CD4-positive, alpha-beta T cell (primary cell): ENCODE data around the gene IFNGR1. TPM values are rescaled to one million over a fixed set of nuclear protein-coding genes. Genes with fewer than 3 reads are reported as not detected.
"Not testable (repeated sequence)": the region's sequence is repeated elsewhere in the genome, so short reads cannot be mapped to it uniquely, and the experiment has no call there.

Source experiments
- ATAC-seq: fragments of 200-7000 bp; cut with Tn5 transposase; one replicate; pipeline ENCODE4 v1.10.0; 2022; ENCODE audit warnings: mild to moderate bottlenecking; ENCODE audit not compliant: poor library complexity
- CTCF ChIA-PET: fragments of 350-600 bp; sonication (Branson Sonifier 250); formaldehyde crosslinking; loops from one replicate; lab custom pipeline; 2021; ENCODE audit warnings: antibody characterized with exemption, inconsistent platforms; lab: Charles Lee
- POLR2A ChIA-PET: fragments of 350-600 bp; sonication (Branson Sonifier 250); formaldehyde crosslinking; loops from one replicate; lab custom pipeline; 2021; ENCODE audit warnings: antibody characterized with exemption, inconsistent platforms; lab: Charles Lee
- DNase-seq, 14 experiments: peaks; one replicate each; pipeline ENCODE4 v3.0.0-alpha.2; 2013 to 2020; ENCODE audit warnings: mixed read lengths in 2 of 14
- H3K27ac ChIP-seq, 2 donors: one replicate each; pipeline versions ENCODE4 v1.5.1 to v1.7.0; 2013; ENCODE audit warnings: low read length in 2 of 2, low read depth in 1 of 2, mild to moderate bottlenecking in 1 of 2
- H3K27me3 ChIP-seq, 2 experiments: 1 replicate in 1 of 2; 2 replicates in 1 of 2; pipeline versions ENCODE4 v1.6.1 to v1.7.0; 2013; ENCODE audit warnings: low read length in 2 of 2, control low read depth in 1 of 2, mild to moderate bottlenecking in 1 of 2, moderate library complexity in 1 of 2; ENCODE audit not compliant: insufficient read depth in 2 of 2, control insufficient read depth in 1 of 2
- H3K36me3 ChIP-seq: one replicate; pipeline ENCODE4 v1.6.1; 2013; ENCODE audit warnings: low read length, control low read depth; ENCODE audit not compliant: insufficient read depth
- H3K4me1 ChIP-seq: one replicate; pipeline ENCODE4 v1.6.1; 2013; ENCODE audit warnings: low read length, control low read depth; ENCODE audit not compliant: insufficient read depth
- H3K4me3 ChIP-seq: one replicate; pipeline ENCODE4 v1.5.1; 2013; ENCODE audit warnings: mild to moderate bottlenecking, low read length, moderate library complexity
- H3K9me3 ChIP-seq, 2 experiments: 1 replicate in 1 of 2; 2 replicates in 1 of 2; pipeline versions ENCODE4 v1.6.1 to v1.7.0; 2013; ENCODE audit warnings: low read length in 2 of 2, mild to moderate bottlenecking in 2 of 2, control low read depth in 1 of 2, moderate library complexity in 1 of 2; ENCODE audit not compliant: control insufficient read depth in 1 of 2, insufficient read depth in 1 of 2
- H3K27ac Mint-ChIP-seq: one replicate; pipeline ENCODE4 v1.8.0; 2020; ENCODE audit warnings: mixed read lengths
- H3K27me3 Mint-ChIP-seq: one replicate; pipeline ENCODE4 v1.8.0; 2021; ENCODE audit warnings: mixed read lengths
- H3K36me3 Mint-ChIP-seq: one replicate; pipeline ENCODE4 v1.8.0; 2021; ENCODE audit warnings: low read depth, mixed read lengths
- H3K4me1 Mint-ChIP-seq: one replicate; pipeline ENCODE4 v1.8.0; 2021; ENCODE audit warnings: low read depth, mixed read lengths
- H3K4me3 Mint-ChIP-seq: one replicate; pipeline ENCODE4 v1.8.0; 2020; ENCODE audit warnings: mild to moderate bottlenecking, mixed read lengths
- H3K9me3 Mint-ChIP-seq: one replicate; pipeline ENCODE4 v1.8.0; 2020; ENCODE audit warnings: mixed read lengths
- CTCF ChIP-seq: fragments of 200-600 bp; IDR thresholded peaks from one replicate; pipeline ENCODE4 v1.8.0; 2022; ENCODE audit warnings: antibody characterized with exemption, mild to moderate bottlenecking
- intact Hi-C, 2 experiments: fragments of 100-400 bp; cut with DNase I in 1 of 2; cut with micrococcal nuclease in 1 of 2; formaldehyde crosslinking; loops; one replicate each; pipeline versions ENCODE4 v1.15.1 to v1.9.0; 2023 to 2025; cut with DNase I, micrococcal nuclease
- total RNA-seq, 174 experiments: library from RNA in 2 of 174; stranded (reverse) in 2 of 174; gene quantifications; one replicate each; pipeline ENCODE4 v1.2.3 and lab custom pipeline; 2021 to 2026

IFNGR1 gene
- total RNA-seq, 2 experiments from 2014 or later, result 81.7 to 84.3 TPM

- no peaks in the 10 kb centered on the region for H3K27me3 ChIP-seq
- DNase-seq, result peak in 3 of 14 experiments; percentile 31 to 48 (median 43)
- ATAC-seq, result no peak
- TF ChIP-seq CTCF, result no peak
- ChIA-PET CTCF (interaction anchor here (0.8 kb wide), 1 partner anchor 97 kb away, joined by 4 read pairs; no protein-coding TSS in a partner anchor), POLR2A (interaction anchor here (0.5 to 1.3 kb wide), 4 partner anchors 14 to 396 kb away, joined by 3 to 8 read pairs (median 3); partner anchors contain the start of gene PEX7)
- peak overlapping the region; percentile 93 for H3K27ac Mint-ChIP-seq
- H3K36me3 Mint-ChIP-seq, result peaks cover 5% of the 10 kb centered on the region
- H3K4me3 Mint-ChIP-seq, result peak overlapping the region; percentile 95
- H3K4me3 ChIP-seq, result peak overlapping the region; percentile 65
- no peaks in the 10 kb centered on the region for H3K9me3 ChIP-seq
- H3K27ac ChIP-seq, result peak overlapping the region; percentile 90 to 91
- no peaks in the 10 kb centered on the region for H3K27me3 Mint-ChIP-seq
- peaks cover 45% of the 10 kb centered on the region for H3K4me1 ChIP-seq
- intact Hi-C loops, result loop anchor here (2.0 to 10.0 kb wide), 3 partner anchors 15 to 1557 kb away; partner anchors contain the start of genes CCDC28A (in 1 of the 2) and PEX7 (in 1 of the 2)
- no peaks in the 10 kb centered on the region for H3K36me3 ChIP-seq
- H3K4me1 Mint-ChIP-seq, result peaks cover 65% of the 10 kb centered on the region
- no peaks in the 10 kb centered on the region for H3K9me3 Mint-ChIP-seq
Measured at GRCh38 chr6:137217801-137218472, 1.2 kb downstream of the IFNGR1 start.

- CTCF ChIA-PET, result no interaction called here
- Histone ChIP-seq H3K4me1 (peaks cover 39% of the 10 kb centered on the region), H3K27ac (no peak overlapping the region), H3K36me3 (no peaks in the 10 kb centered on the region), H3K27me3 (no peaks in the 10 kb centered on the region), H3K4me3 (peak overlapping the region; percentile 65), H3K9me3 (no peaks in the 10 kb centered on the region)
- POLR2A ChIA-PET, result interaction anchor here (1.1 to 1.3 kb wide), 2 partner anchors 15 to 98 kb away, joined by 3 to 8 read pairs; no protein-coding TSS in a partner anchor
- Mint-ChIP-seq H3K27me3 (no peaks in the 10 kb centered on the region), H3K27ac (peak overlapping the region; percentile 93), H3K4me1 (peaks cover 64% of the 10 kb centered on the region), H3K36me3 (peaks cover 5% of the 10 kb centered on the region), H3K9me3 (no peaks in the 10 kb centered on the region), H3K4me3 (peak overlapping the region; percentile 95)
- DNase-seq, result no peak
- intact Hi-C loops, result loop anchor here in 1 of 2 experiments (5.0 to 10.0 kb wide), 2 partner anchors 395 to 1558 kb away; partner anchors contain the start of genes CCDC28A and PEX7
- no peak for TF ChIP-seq CTCF
- no peak for ATAC-seq
Measured at GRCh38 chr6:137216875-137217553, 2.2 kb downstream of the IFNGR1 start.

GRCh38 chr6:137216106-137216505 is 3.1 kb downstream of the IFNGR1 start:
- Mint-ChIP-seq H3K27me3 (no peaks in the 10 kb centered on the region), H3K4me3 (peak overlapping the region; percentile 95), H3K9me3 (no peaks in the 10 kb centered on the region), H3K27ac (peak overlapping the region; percentile 93), H3K36me3 (peaks cover 5% of the 10 kb centered on the region), H3K4me1 (peaks cover 65% of the 10 kb centered on the region)
- Histone ChIP-seq H3K9me3 (no peaks in the 10 kb centered on the region), H3K27me3 (no peaks in the 10 kb centered on the region), H3K36me3 (no peaks in the 10 kb centered on the region), H3K27ac (no peak overlapping the region), H3K4me1 (peaks cover 39% of the 10 kb centered on the region), H3K4me3 (no peak overlapping the region)
- intact Hi-C loops, result loop anchor here in 1 of 2 experiments (5.0 to 10.0 kb wide), 2 partner anchors 394 to 1559 kb away; partner anchors contain the start of genes CCDC28A and PEX7
- no peak for DNase-seq
- TF ChIP-seq CTCF, result no peak
- ATAC-seq, result no peak
- POLR2A ChIA-PET, result no interaction called here
- CTCF ChIA-PET, result no interaction called here

GRCh38 chr6:137215630-137216029 is 3.6 kb downstream of the IFNGR1 start:
- H3K27me3 Mint-ChIP-seq, H3K27ac Mint-ChIP-seq, DNase-seq, H3K27me3 ChIP-seq, CTCF ChIA-PET, H3K27ac ChIP-seq, POLR2A ChIA-PET, ATAC-seq, H3K36me3 ChIP-seq, H3K4me3 Mint-ChIP-seq, H3K36me3 Mint-ChIP-seq, H3K9me3 ChIP-seq, H3K4me3 ChIP-seq, H3K9me3 Mint-ChIP-seq: not testable (repeated sequence)
- intact Hi-C loops, result loop anchor here in 1 of 2 experiments (5.0 to 10.0 kb wide), 2 partner anchors 393 to 1559 kb away; partner anchors contain the start of genes CCDC28A and PEX7
- peaks cover 39% of the 10 kb centered on the region for H3K4me1 ChIP-seq
- peaks cover 68% of the 10 kb centered on the region for H3K4me1 Mint-ChIP-seq
